Measurements from ENCODE around the gene IL1RAP.
"Not testable (repeated sequence)": the region's sequence is repeated elsewhere in the genome, so short reads cannot be mapped to it uniquely, and the experiment has no call there.

The IL1RAP gene

GRCh38 chr3:190513409-190514370 lies at the start of gene IL1RAP:
TSS of gene IL1RAP (plus strand) at chr3:190514085. CDS start at chr3:190564290, 50,205 bp downstream.
- DNase-seq (ENCODE audit: low spot score) = peak; percentile 90

GRCh38 chr3:190467922-190468321 lies 46.0 kb upstream of the IL1RAP start:
- no peak for DNase-seq (ENCODE audit: low spot score)

- DNase-seq (ENCODE audit: low spot score) = not testable (repeated sequence)
These were observed 40.6 kb upstream of the IL1RAP start for GRCh38 chr3:190473261-190473660.

GRCh38 chr3:190481779-190482178 lies 32.1 kb upstream of the IL1RAP start:
- no peak for DNase-seq (ENCODE audit: low spot score)

- no peak for DNase-seq (ENCODE audit: low spot score)
These were observed 27.9 kb upstream of the IL1RAP start for GRCh38 chr3:190485830-190486532.

- DNase-seq (ENCODE audit: low spot score) = no peak
These were observed 27.4 kb upstream of the IL1RAP start for GRCh38 chr3:190486533-190486864.

GRCh38 chr3:190486908-190487607 lies 26.8 kb upstream of the IL1RAP start:
- DNase-seq (ENCODE audit: low spot score) = no peak

GRCh38 chr3:190491533-190492054 lies 22.3 kb upstream of the IL1RAP start:
- no peak for DNase-seq (ENCODE audit: low spot score)

GRCh38 chr3:190492129-190492528 lies 21.8 kb upstream of the IL1RAP start:
- no peak for DNase-seq (ENCODE audit: low spot score)

GRCh38 chr3:190492966-190493365 lies 20.9 kb upstream of the IL1RAP start:
- no peak for DNase-seq (ENCODE audit: low spot score)

- no peak for DNase-seq (ENCODE audit: low spot score)
These were observed 19.0 kb upstream of the IL1RAP start for GRCh38 chr3:190494907-190495306.

- DNase-seq (ENCODE audit: low spot score) = no peak
These were observed 18.5 kb upstream of the IL1RAP start for GRCh38 chr3:190495354-190495753.

GRCh38 chr3:190495796-190496195 lies 18.1 kb upstream of the IL1RAP start:
- DNase-seq (ENCODE audit: low spot score) = no peak

- DNase-seq (ENCODE audit: low spot score) = no peak
These were observed 17.0 kb upstream of the IL1RAP start for GRCh38 chr3:190496859-190497258.

GRCh38 chr3:190497811-190498210 lies 16.1 kb upstream of the IL1RAP start:
- DNase-seq (ENCODE audit: low spot score) = no peak

GRCh38 chr3:190498293-190498692 lies 15.6 kb upstream of the IL1RAP start:
- no peak for DNase-seq (ENCODE audit: low spot score)

- DNase-seq (ENCODE audit: low spot score) = no peak
These were observed 14.8 kb upstream of the IL1RAP start for GRCh38 chr3:190499122-190499521.

- no peak for DNase-seq (ENCODE audit: low spot score)
These were observed 10.9 kb upstream of the IL1RAP start for GRCh38 chr3:190502946-190503345.

GRCh38 chr3:190504354-190505125 lies 9.3 kb upstream of the IL1RAP start:
- no peak for DNase-seq (ENCODE audit: low spot score)

GRCh38 chr3:190505381-190506003 lies 8.4 kb upstream of the IL1RAP start:
- DNase-seq (ENCODE audit: low spot score) = no peak

GRCh38 chr3:190506271-190506670 lies 7.6 kb upstream of the IL1RAP start:
- no peak for DNase-seq (ENCODE audit: low spot score)
